Type B pancreatic cell (in vitro differentiated cells): ENCODE measurements around the gene PARD6B. TPM values are rescaled to one million over a fixed set of nuclear protein-coding genes. Genes with fewer than 3 reads are reported as not detected.

Experiments used
- DNase-seq: peaks from one replicate; pipeline ENCODE4 v3.0.0; 2021; ENCODE audit warnings: mixed read lengths; ENCODE audit not compliant: unreplicated experiment; ENCODE audit errors: extremely low spot score
- H3K27ac Mint-ChIP-seq: 2 replicates; pipeline ENCODE4 v1.8.0; 2021; ENCODE audit warnings: mild to moderate bottlenecking, mixed read lengths
- H3K27me3 Mint-ChIP-seq: 2 replicates; pipeline ENCODE4 v1.8.0; 2021; ENCODE audit warnings: mixed read lengths
- H3K36me3 Mint-ChIP-seq: 2 replicates; pipeline ENCODE4 v1.8.0; 2021; ENCODE audit warnings: mixed read lengths
- H3K4me1 Mint-ChIP-seq: one replicate; pipeline ENCODE4 v1.8.0; 2021; ENCODE audit warnings: mixed read lengths; ENCODE audit not compliant: unreplicated experiment
- H3K4me3 Mint-ChIP-seq: 2 replicates; pipeline ENCODE4 v1.8.0; 2021; ENCODE audit warnings: mild to moderate bottlenecking, mixed read lengths
- H3K9me3 Mint-ChIP-seq: 2 replicates; pipeline ENCODE4 v1.8.0; 2021; ENCODE audit warnings: mixed read lengths
- CTCF ChIP-seq: fragments of 200-600 bp; sonication (generic); conservative IDR thresholded peaks from 2 replicates; pipeline ENCODE4 v1.5.0; 2021; ENCODE audit warnings: antibody characterized with exemption, mild to moderate bottlenecking
- total RNA-seq: library from RNA; stranded (reverse); gene quantifications from 2 replicates; pipeline ENCODE4 v1.2.1, GENCODE V29; 2021; ENCODE audit warnings: low replicate concordance

The PARD6B gene
- total RNA-seq, 1 donor from 2014 or later, result 27.7 TPM

GRCh38 chr20:50794181-50794845 is 62.9 kb downstream of the PARD6B start:
- DNase-seq, result no peak
- Mint-ChIP-seq H3K9me3 (no peaks in the 10 kb centered on the region), H3K27ac (no peak overlapping the region)

GRCh38 chr20:50794846-50795634 is 63.7 kb downstream of the PARD6B start, which contains the start of gene BCAS4:
TSS of gene BCAS4 (plus strand) at chr20:50795061. CDS start at chr20:50795084, 23 bp downstream.
- peak; percentile 92 for TF ChIP-seq CTCF
- Mint-ChIP-seq H3K9me3 (no peaks in the 10 kb centered on the region), H3K36me3 (no peaks in the 10 kb centered on the region), H3K4me3 (peak within 1 kb of the TSS; percentile 91), H3K27ac (peak within 1 kb of the TSS; percentile 61), H3K4me1 (peaks cover 20% of the 10 kb centered on the region), H3K27me3 (no peaks in the 10 kb centered on the region)
- DNase-seq, result peak; percentile 90

More at GRCh38 chr20:50794181-50794845, 62.9 kb downstream of the PARD6B start:
- TF ChIP-seq CTCF, result no peak
- Mint-ChIP-seq H3K36me3 (no peaks in the 10 kb centered on the region), H3K4me1 (peaks cover 21% of the 10 kb centered on the region), H3K4me3 (peak overlapping the region; percentile 77), H3K27me3 (no peaks in the 10 kb centered on the region)

- H3K4me3 Mint-ChIP-seq, result no peak overlapping the region
- no peak for DNase-seq
- H3K27ac Mint-ChIP-seq, result no peak overlapping the region
- no peaks in the 10 kb centered on the region for H3K36me3 Mint-ChIP-seq
- no peaks in the 10 kb centered on the region for H3K27me3 Mint-ChIP-seq
- no peaks in the 10 kb centered on the region for H3K9me3 Mint-ChIP-seq
- no peak for TF ChIP-seq CTCF
- peaks cover 16% of the 10 kb centered on the region for H3K4me1 Mint-ChIP-seq
These were observed 65.8 kb downstream of the PARD6B start for GRCh38 chr20:50797142-50797541.

DNA sequence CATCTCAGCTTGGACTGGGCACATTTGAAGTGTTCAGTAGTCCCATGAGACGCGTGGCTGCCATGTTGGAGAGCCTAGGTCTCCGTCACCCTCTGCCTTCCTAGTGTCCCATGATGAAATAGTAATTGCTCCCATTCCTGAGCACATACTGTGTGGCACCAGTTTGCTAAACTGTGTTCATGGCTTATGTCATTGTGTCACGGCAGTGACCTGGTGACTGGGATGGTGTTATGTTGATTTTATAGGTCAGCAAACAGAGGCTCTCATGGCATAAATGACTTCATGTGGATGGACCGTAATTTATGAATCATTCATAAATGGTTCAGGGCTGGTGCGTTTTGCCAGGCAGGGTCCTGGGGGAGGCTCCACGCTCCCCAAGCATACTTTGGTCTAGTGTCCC is 67.3 kb downstream of the PARD6B start:
- H3K27ac Mint-ChIP-seq, result no peak overlapping the region

More for the DNA sequence above, 67.3 kb downstream of the PARD6B start:
- TF ChIP-seq CTCF, result no peak
- H3K36me3 Mint-ChIP-seq, result no peaks in the 10 kb centered on the region
- no peak overlapping the region for H3K4me3 Mint-ChIP-seq
- H3K27me3 Mint-ChIP-seq, result no peaks in the 10 kb centered on the region
- no peaks in the 10 kb centered on the region for H3K9me3 Mint-ChIP-seq
- no peak for DNase-seq
- peaks cover 8% of the 10 kb centered on the region for H3K4me1 Mint-ChIP-seq
